Measurements from ENCODE around the gene IQCK.

The IQCK gene

GRCh38 chr16:19901164-19901563 is 183.1 kb downstream of the IQCK start:
- Histone ChIP-seq H3K4me1 (no peaks in the 10 kb centered on the region), H3K27ac (no peak overlapping the region), H3K9me3 (no peaks in the 10 kb centered on the region), H3K36me3 (no peaks in the 10 kb centered on the region), H3K27me3 (peaks cover 0 to 14% of the 10 kb centered on the region in 2 donors), H3K4me3 (no peak overlapping the region)
- intact Hi-C loops (cut with DNase I; ENCODE audit: low total_unique reads): loop anchor here (10.0 kb wide), 1 partner anchor 484 kb away; no protein-coding TSS in a partner anchor
- no peak for TF ChIP-seq CTCF (IDR thresholded peaks at IDR 0.05)
- DNase-seq: no peak

GRCh38 chr16:19907161-19907992 is 189.3 kb downstream of the IQCK start:
- intact Hi-C loops (cut with DNase I; ENCODE audit: low total_unique reads): loop anchor here (10.0 kb wide), 1 partner anchor 477 kb away; no protein-coding TSS in a partner anchor
- Histone ChIP-seq H3K36me3 (no peaks in the 10 kb centered on the region), H3K9me3 (no peaks in the 10 kb centered on the region), H3K4me1 (no peaks in the 10 kb centered on the region), H3K27me3 (peaks cover 0 to 29% of the 10 kb centered on the region in 2 donors), H3K4me3 (no peak overlapping the region), H3K27ac (no peak overlapping the region)
- peak; percentile 47 to 67 for DNase-seq
- TF ChIP-seq CTCF (IDR thresholded peaks at IDR 0.05): peak; percentile 69 to 82
